SKM-1 treated with dmso at 0.1 percent for 144 hours (cell line): ENCODE measurements around the gene TPRG1L.
"Not testable (repeated sequence)": the region's sequence is repeated elsewhere in the genome, so short reads cannot be mapped to it uniquely, and the experiment has no call there.

Experiments used
- DNase-seq: peaks from one replicate; lab custom pipeline; 2025; ENCODE audit not compliant: unreplicated experiment; lab: John Stamatoyannopoulos, UW

TPRG1L gene

DNA sequence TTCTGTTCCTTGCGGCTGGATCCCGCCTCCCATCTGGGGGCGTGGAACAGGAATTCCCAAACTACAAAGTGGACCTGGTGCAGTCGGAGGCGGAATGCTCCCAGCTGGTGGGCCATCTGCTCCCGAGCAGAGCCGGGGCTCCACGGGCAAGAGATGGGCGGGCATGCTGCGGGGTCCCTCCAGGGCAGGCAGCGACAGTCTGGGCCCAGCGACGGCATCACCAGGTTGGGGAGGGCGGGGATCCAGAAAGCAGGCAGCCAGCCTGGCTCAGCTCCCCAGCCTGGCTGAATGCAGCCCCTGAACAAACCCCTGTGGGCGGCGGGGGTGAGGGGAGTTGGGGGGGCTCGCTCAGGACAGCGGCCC lies 17.1 kb upstream of the TPRG1L start:
- DNase-seq, result no peak

DNA sequence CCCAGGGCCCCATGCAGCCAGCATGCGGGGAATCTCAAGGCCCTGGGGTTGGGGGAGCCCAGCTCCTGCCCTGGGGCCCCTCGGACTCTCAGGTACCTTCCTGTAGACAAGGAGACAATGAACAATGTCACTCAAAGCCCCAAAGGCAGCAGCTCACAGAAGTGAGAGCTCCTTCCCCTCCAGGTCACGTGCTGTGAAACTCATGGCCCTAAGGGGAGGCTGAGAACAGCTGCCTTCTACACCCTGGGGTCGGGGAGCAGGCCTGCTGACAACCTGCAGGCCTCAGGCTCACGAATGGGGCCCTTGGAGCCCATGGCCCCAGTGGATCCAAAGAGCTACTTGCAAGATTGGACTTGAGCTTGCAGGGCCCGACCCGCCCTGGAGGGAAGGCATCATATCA lies 16.7 kb upstream of the TPRG1L start:
- DNase-seq, result no peak

DNA sequence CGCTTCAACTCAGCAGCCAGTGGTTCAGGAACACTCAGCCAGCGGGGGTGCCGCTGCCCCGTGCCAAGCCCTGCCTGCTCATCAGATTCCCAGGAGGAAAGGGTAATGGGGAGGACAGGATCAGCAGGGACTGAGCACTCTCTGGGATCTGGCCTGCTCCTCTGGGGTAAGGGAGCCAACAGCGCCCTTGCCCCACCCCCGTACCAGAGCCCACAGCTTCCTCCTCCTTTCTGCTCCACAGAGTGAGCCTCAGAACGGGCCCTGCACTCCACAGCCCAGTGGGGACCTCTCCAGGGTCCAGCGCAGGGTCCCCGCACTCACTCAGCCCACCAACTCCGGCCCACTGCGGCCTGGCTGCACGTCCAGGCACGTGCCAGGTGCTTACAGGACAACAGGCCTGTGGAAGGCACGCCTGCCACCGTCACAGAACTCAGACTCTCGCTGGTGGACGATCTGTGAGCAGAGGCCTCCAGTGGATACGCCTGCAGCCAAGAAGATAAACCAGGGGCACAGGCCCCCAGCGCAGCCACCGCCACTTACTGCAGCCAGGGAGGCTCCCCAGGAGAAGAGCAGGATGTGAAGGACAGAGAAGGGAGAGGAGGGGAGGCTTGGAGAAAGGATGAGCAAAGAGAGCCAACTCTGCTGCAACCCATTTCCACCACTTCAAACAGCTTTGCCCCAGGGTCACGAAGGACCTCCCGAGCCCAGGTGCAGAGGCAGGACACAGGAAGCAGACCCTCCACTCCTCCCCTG lies 15.6 kb upstream of the TPRG1L start:
- no peak for DNase-seq

DNA sequence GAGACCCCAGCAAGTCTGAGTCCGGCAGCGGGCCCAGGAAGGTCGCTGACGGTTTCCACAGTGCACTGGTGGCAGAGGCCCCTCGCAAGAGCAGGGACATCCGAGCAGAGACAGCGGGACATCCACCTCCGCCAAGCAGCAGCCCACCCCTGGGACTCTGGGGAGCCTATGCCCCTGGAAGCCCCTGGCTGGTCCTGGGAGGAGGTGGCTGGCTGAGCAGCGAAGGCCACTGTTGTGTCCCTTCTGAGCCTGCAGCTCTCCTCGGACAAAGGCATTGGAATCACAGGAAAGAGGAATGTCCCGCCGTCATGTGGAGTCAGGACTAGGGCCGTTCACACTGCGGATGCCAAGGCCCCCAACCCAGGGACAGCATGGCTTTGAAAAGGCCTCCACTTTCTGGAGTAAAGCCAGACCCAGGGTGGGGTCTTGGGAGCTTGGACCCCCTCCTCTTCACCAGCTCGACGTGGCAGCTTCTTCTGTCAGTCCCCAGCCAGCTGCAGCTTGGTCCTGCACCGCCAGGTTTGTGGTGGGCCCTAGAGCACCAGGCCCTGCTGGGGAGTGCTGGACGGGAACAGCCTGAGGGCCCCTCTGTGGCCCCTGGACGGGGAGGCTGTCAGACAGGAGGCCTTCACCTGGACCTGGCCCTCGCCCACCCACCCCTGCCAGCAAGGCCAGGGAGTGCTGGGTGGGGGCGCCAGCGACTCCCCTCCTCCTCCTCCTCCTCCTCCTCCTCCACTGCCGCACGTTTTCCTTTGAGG lies 14.9 kb upstream of the TPRG1L start:
- DNase-seq, result no peak

DNA sequence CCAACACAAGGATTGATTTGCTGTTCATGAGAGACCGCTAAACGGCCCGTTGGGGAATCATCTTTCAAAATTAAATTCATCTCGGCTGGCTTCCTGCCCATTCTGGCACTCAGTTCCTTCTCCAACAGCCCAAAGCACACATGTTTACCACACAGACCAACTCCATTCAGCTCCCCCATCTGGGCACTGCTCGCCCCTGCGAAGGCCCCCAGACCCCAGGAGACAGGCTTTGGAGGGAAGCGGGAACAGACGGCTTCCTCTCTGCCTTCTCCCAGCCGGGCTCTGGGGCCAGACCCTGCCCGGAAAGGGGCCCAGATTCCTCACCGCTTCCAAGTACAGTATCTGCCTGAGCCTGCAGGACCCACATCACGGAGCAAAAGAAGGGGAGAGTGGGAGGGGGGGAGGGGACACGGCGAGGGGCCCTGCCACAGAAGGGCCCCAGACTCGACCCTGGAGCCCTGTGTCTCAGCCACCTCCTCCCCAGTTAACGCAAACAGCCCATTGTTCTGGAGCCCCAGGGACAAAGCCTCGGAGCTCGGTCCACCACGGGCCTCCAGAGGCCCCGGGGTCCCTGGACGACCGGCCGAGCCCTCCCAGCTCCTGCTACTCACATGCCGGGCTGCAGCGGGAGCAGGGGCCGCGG lies 14.2 kb upstream of the TPRG1L start:
- DNase-seq, result no peak

DNA sequence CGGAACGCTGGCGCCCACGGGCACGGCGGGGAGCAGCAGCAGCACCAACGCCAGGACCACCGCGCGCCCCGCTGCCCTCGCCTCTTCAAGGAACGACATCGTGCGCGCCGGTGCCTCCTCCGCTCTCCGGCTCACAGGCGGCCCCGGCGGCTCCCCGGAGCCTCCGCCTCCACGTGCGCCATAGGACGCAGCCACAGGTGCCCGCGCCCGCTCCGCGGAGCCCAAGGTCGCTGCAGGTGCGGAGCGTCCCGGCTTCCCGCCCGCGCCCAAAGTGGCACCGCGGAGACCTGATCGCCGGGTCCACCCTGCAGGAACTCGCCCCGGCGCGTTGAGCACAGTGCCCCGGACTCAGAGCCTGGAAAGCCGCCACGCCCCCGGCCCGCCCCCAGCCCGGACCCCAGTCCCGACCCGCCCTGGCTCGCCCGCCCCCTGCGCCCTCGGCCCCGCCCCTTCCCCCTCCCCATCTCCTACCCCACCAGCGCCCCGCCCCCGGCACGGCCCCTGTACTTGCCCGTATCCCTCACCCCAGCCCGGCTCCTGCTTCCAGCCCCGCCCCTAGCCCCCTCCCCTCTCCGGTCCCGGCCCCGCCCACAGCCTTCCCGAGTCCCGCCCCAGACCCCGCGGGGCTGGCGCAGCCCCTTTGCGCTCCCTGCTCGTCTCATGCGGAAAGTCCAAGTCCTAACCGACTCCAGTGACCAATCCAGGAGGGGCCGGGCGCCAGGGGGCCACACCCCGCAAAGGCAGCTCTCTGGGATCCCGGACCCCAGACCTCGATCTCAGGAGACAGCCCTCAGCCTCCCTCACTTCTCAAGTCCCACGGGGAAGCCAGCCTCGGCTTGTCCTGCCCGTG lies 13.4 kb upstream of the TPRG1L start, which contains the start of gene MEGF6:
MEGF6 (minus strand) TSS at position 339 of the 850 bp plus-strand sequence; CDS start at position 99, 240 bp downstream.
- DNase-seq, result no peak

DNA sequence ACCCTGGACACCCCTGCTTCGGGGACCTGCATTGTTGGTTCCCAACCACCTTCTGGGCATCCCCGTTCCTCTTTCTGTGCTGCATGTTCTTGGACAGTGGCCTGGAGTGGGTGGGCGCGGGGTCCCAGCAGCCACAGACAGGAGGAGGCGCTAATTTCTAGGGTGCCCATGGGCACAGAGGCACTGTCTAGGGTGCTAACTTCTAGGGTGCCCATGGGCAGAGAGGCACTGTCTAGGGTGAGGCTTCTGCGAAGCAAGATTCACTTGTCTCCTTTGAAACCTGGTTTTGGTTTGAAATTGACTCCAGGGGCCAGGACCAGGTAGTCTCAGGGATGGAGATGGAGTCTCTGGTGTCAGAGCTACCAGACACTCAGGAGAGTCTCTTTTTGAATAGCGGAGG lies 12.7 kb upstream of the TPRG1L start:
- no peak for DNase-seq

DNA sequence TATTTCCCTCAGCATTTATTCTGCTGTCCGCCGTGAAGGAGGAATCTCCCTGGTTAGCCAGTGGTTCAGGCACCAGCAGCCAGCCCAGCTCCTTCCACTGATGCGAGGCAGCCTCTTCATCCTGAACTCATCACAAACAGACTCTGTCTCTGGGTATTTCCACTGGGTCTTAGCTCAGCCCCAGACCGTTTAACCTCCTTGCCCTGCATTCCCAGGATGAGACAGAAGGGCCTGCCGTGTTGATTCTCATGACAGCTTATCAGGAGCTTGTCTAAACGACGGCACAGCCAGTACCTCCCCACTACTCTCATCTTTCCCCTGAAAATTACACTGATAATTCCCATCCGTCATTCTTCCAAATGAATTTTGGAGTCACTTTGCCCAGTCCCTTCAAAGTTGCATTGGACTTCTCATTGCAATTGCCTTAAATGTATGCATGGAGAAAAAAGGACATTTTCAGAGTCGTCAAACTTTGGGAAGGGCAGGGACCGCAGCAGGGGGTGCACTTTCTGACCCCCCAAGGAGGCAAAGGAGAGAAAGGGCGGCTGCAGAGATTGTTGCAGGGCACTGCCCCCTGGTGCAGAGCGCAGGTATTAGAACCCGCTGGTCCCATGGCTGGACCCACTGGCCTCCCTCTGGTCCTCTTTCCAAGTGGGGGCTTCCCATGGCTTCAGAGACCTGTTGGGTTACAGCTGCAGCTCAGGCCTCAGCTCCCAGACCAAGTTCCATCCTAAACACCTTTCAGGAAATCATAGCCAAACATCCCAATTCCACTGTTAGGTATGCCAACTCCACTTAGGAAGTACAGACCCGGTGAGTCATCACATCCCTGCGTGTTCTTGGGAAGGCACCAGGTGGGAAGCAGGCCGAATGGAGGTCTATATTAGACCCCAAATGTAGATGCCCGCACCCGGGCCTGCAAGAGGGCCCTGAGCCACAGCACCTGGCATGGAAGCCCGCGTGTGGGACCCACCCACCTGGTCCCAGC lies 9.8 kb upstream of the TPRG1L start:
- DNase-seq, result peak; percentile 5

DNA sequence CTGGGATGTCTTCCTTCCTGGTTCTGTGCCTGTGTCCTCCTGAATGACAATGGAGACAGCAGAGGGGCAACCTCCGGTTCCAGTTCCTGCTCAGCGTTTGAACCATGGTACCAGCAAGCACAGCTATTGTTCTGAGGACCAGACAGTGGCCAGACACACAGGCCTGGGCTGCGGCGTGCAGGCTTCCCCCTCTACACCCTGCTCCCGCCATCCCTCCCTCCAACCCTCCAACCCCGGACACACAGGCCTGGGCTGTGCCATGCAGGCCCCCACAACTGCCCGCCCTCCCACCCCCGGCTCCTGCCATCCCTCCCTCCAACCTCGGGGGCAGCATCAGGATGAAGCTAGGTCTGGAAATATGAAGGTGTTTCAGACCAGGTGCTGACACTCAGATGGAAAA lies 8.0 kb upstream of the TPRG1L start:
- DNase-seq, result no peak

DNA sequence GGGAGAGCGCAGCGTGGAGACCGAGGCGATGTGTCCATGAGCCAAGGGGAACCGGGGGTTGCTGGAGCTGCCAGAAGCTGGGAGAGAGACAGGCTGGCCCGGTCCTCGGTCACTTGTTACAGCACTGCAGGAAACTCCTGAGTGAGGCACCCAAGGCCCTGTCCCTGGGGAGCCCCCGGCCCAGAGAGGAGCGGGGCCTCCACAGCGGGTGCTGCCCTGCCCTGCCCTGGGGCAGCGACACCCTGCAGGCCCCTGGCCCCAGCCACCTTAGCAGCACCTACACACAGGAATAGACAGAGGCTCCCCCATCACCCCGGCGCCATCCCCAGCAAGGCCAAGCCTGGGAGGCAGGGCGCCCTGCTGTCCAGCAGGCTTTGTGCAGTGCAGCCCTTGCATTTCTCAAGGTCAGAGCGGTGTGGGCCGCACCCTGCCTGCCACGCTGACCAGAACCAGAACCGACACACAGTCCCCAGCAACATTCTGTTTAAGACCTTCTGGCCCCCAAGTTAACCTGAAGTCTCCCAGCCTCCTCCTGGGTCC lies 6.9 kb upstream of the TPRG1L start:
- DNase-seq, result no peak

DNA sequence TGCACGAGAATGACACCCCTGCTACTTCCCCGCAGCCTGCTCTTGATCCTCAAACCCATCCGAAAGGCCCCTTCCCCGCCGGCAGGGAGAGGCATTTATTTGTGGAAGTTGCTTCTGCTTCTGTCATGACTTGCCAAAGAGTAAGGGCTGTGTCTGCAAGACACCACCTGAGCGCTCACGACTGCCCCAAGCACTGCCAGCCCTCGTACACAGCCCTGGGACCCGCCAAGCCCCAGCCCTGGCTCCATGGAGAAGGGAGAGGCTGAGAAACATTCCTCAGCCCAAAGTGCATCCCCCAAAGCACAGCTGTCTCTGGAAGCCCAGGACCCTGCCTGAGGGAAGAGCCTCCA lies 6.3 kb upstream of the TPRG1L start:
- DNase-seq, result no peak

DNA sequence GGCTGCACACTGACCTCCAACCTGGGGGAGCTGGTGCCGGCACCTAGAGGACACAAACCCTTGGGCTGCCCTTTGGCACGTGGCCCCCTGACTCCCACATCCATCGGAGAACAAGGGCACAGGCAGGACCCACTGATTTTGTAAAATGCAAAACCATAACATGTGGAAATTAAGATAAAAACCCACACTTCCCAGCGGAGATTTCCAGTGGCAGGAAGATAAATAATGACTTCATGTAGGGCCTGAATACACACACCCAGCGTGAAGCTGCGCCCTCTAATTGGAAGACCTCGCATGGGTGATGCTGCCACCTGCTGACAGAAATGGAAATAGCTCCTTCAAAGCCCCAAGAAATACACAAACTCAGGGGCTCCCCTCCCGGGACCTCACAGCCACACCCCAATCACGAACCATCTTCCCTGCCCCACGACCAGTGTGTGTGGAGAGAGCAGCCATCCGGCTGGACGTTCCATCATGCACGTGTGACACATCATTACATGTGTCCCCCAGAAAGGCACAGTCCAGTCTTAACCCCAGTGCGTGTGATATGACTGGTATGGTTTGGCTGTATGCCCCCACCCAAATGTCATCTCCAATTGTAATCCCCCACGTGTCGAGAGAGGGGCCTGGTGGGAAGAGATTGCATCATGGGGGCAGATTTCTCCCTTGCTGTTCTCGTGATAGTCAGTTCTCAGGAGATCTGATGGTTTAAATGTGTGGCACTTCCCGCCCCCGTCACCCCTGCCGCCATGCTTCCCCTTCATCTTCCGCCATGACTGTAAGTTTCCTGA lies 5.7 kb upstream of the TPRG1L start:
- DNase-seq, result peak; percentile 51

DNA sequence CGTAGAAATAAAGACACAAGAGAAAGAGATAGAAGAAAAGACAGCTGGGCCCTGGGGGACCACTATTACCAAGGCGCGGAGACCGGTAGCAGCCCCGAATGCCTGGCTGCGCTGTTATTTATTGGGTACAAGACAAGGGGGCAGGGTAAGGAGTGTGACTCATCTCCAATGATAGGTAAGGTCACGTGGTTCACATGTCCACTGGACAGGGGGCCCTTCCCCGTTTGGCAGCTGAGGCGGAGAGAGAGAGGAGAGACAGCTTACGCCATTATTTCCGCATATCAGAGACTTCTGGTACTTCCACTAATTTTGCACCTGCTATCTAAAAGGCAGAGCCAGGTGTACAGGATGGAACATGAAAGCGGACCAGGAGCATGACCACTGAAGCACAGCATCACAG lies 4.1 kb upstream of the TPRG1L start:
- no peak for DNase-seq

DNA sequence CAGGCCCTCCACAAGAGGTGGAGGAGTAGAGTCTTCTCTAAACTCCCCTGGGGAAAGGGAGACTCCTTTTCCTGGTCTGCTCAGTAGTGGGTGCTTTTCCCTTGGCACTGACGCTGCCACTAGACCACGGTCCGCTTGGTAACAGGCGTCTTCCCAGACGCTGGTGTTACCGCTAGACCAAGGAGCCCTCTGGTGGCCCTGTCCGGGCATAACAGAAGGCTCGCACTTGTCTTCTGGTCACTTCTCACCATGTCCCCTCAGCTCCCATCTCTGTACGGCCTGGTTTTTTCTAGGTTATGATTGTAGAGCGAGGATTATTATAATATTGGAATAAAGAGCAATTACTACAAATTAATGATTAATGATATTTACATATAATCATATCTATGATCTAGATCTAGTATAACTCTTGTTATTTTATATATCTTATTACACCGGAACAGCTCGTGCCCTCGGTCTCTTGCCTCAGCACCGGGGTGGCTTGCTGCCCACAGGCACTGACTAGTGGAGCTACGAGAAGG lies 3.6 kb upstream of the TPRG1L start:
- not testable (repeated sequence) for DNase-seq

DNA sequence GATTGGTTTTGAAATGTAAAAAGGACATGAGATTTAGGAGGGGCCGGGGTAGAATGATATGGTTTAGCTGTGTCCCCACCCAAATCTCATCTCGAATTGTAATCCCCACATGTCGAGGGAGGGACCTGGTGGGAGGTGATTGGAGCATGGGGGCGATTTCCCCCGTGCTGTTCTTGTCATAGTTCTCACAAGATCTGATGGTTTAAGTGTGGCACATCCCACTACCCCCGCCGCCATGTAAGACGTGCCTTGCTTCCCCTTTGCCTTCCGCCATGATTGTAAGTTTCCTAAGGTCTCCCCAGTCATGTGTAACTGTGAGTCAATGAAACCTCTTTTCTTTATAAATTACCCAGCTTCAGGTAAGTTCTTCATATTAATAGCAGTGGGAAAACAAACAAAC lies 2.7 kb upstream of the TPRG1L start:
- DNase-seq, result not testable (repeated sequence)

DNA sequence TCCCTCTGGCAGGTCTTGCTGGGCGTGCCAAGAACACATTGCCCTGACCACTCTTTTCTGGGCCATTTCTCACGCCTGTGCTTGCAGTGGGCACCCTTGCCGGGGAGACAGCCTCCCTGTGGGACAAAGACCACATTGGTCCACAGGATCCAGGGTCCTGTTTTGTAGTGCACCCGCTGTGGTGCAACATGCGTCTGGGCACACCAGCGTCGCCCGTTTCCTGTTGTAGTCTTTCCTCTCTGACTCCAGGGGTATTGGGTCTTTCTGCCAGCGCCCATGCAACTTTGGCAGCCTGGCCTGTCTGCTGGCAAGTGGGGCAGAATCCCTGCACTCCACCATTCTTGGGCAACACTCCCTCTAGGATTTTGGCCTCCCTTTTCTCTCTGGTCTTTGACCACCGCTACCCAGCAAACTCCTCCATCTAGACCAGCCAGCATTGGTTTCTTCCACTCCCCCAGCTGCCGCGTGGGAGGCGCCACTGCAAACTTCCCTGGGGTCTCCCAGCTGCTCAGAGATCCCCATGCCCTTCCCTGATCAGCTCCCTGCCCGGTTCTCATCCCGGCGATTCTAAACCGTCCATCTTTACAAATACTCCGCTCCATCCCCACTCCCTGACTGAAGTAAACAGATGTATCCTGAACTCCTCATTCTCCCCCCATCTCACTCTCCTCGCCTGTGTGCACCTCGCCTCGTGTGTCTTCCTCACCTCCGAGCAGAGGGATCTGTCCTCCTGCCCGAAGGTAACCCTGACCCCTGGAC lies 1.2 kb upstream of the TPRG1L start:
- no peak for DNase-seq

DNA sequence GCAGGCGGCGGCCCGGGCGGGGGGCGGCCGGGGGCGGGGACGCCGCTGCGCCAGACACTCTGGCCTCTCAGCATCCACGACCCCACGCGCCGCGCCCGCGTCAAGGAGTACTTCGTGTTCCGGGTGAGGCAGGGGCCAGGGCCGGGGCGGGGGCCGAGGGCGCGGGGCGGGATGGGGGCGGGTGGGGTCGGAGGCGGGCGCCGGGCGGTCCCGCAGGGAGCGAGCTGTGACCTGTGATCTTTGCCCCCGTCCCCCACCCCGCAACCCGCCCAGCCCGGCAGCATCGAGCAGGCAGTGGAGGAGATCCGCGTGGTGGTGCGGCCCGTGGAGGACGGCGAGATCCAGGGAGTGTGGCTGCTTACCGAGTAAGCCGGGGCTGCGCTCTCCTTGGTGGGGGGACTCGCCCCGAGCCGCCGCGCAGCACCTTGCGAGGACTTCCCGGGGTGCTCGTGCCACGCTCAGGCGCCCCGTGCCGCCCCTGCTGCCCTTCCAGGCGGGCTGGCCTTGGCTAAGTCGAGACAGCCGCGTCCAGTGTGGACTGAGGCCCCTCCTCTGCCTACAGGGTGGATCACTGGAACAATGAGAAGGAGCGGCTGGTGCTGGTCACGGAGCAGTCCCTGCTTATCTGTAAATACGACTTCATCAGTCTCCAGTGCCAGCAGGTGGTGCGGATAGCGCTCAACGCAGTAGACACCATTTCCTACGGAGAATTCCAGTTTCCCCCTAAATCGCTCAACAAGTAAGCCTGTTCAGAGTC lies 514 bp downstream of the TPRG1L start:
- DNase-seq, result no peak
